Posterior cingulate gyrus (tissue), 11 donors: Measurements from ENCODE around the gene ACER1.
"Not testable (repeated sequence)": the region's sequence is repeated elsewhere in the genome, so short reads cannot be mapped to it uniquely, and the experiment has no call there.

Experiments
- DNase-seq, 10 donors: peaks; one replicate each; pipeline versions ENCODE4 v3.0.0 to v3.0.0-alpha.2; 2020 to 2021; ENCODE audit warnings: mixed read lengths in 3 of 10
- intact Hi-C: fragments of 100-400 bp; cut with DNase I; formaldehyde crosslinking; loops from one replicate; pipeline ENCODE4 v1.15.1; 2023

Gene ACER1

DNA sequence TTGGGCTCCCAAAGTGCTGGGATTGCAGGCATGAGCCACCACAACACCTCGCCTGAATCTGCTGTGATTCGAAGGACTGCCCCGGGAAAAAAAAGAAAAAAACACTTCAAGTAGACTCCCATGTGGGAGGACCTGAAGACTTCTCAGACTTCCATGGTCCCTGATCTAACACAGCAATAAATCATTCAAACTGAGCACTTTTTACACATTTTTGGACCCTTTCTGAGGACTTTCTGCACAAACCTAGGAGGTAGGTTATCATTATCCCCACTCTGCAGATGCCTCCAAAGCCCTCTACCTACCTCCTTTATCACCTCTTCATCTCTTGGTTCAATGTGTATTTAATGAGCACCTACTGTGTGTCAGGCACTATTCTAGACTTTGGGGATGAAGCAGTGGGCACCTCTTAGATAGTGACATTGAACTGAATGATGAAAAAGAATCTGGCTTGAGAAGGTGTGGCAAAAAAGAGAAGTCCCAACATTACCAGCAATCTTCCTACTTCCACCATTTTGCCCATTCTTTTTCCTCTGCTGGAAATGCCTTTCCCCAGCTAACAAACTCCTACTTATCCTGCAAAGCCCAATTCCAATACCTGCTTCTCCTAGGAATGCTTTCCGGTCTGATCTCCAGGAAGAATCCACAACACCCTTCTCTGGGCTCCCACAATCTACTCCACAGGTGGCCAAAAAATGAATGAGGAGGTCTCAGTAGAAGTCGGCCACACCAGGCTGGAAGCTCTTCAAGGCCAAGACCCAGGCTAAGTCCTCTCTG is 26.3 kb upstream of the ACER1 start:
- DNase-seq: peak in 1 of 10 donors; percentile 3
- intact Hi-C loops: loop anchor here (5.0 to 10.0 kb wide), 2 partner anchors 77 to 145 kb away; partner anchors contain the start of gene TUBB4A

DNA sequence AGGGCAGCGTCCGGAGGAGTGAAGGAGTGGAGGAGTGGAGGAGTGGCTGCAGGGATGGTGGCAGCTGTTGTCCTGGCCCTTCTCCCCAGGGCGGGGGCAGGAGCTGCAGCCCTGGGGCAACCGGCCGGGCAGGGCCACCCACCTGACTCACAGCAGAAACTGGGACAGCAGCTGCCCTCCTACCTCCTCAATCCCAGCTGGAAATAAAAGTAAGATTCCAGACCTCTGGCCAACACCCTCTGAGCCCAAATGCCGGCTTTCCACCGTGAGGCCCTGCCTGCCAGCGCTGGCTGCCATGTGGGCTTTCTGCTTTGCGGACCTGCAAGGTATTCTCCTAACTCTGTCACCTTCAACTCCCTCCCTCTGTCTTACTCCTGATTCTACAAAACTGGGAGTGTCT is 24.6 kb upstream of the ACER1 start:
- peak in 1 of 10 donors; percentile 67 for DNase-seq
- intact Hi-C loops: no loop called here

DNA sequence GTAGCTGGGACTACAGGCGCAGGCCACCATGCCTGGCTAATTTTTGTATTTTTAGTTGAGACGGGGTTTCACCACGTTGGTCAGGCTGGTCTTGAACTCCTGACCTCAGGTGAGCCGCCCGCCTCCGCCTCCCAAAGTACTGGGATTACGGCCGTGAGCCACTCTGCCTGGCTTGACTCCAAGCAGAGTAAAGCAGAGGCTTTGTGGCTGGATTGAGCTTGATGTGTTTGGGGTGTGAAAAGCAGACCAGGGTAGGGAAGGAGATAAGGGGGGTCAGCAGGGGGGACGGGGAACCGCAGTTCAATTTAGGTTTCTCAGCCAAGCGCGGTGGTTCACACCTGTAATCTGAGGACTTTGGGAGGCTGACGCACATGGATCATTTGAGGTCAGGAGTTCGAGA is 23.8 kb upstream of the ACER1 start:
- peak in 1 of 10 donors; percentile 49 for DNase-seq
- intact Hi-C loops: no loop called here

DNA sequence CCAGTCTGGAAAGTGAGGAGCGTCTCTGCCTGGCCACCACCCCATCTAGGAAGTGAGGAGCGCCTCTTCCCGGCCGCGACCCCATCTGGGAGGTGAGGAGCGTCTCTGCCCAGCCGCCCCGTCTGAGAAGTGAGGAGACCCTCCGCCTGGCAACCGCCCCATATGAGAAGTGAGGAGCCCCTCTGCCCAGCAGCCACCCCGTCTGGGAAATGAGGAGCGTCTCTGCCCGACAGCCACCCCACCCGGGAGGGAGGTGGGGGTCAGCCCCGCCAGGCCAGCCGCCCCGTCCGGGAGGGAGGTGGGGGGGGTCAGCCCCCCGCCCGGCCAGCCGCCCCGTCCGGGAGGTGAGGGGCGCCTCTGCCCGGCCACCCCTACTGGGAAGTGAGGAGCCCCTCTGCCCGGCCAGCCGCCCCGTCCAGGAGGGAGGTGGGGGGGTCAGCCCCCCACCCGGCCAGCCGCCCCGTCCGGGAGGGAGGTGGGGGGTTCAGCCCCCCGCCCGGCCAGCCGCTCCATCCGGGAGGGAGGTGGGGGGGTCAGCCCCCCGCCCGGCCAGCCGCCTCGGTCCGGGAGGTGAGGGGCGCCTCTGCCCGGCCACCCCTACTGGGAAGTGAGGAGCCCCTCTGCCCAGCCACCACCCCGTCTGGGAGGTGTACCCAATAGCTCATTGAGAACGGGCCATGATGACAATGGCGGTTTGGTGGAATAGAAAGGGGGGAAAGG is 22.1 kb upstream of the ACER1 start:
- intact Hi-C loops, DNase-seq: not testable (repeated sequence)

DNA sequence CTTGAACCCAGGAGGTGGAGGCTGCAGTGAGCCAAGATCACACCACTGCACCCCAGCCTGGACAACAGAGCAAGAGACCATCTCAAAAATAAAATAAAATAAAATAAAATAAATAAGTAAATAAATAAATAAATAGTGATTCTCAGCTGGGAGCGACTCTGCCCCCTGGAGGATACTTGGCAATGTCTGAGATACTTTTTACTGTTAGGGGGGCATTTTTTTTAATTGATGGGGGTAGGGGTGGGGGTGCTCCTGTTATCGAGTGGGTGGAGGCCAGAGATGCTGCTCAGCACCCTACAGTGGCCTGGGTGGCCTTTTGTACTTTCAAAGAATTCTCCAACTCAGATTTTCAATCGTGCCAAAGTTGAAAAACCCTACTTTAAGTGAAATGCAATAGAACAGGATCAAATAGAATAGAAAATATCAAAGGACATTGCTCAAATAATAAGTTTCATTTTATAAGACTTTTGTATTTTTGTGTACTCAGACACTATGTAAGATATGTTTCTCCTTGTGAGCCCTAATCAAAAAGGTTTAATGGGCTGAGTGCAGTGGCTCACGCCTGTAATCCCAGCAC is 20.8 kb upstream of the ACER1 start:
- DNase-seq: no peak
- intact Hi-C loops: loop anchor here (5.0 kb wide), 1 partner anchor 307 kb away; no protein-coding TSS in a partner anchor

DNA sequence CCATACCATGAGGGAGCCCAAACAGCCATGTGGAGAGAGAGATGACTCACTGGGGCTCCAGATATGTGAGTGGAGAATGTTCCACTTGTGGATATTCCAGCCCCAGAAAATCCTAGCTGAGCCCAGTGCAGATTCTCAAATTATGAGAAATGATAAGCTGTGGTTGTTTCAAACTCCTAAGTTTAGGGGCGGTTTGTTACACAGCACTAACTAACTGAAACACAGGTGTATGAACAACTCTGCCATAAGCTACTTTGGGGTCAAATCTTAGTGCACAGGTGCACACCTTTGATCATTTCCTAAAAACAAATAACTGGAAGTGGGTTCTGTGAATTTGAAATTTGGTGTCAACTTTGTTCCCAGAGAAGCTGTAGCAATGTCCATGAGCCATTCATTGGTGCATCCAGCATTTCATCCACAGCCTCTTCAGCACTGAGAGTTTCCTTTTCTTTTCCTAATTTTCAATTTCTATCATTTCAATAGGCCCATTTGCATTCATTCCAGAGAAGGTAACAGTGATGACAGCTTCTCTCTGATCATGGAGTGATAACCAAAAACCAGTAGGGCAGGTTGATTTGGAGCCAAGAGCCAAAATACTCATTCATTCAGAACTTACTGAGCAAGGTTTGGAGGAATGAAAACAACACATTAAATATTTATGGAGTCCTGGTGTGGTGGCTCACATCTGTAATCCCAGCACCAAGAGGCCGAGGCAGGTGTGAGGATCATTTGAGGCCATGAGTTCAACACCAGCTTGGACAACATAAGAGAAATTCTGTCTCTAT is 19.2 kb upstream of the ACER1 start:
- intact Hi-C loops: loop anchor here (5.0 kb wide), 1 partner anchor 305 kb away; no protein-coding TSS in a partner anchor

DNA sequence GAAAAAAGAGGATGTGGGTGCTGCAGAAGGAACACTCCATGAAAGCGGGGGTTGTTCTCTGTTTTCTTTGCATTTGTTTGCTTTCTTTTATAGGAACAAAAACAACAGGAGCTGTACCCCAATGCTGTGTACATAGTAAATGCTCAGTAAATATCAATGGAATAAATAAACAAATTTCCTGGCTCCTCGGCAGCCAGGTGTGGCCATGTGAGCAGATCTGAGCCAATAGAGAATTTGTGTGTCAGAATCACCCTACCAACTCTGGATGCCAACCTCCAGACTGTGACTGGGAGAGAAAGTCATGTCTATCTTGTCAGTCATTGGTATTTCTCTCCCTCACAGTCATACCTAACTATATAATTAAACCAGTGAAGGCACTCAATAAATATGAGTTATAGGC is 17.3 kb upstream of the ACER1 start:
- intact Hi-C loops: loop anchor here (5.0 kb wide), 1 partner anchor 303 kb away; no protein-coding TSS in a partner anchor
- DNase-seq: no peak

More for the DNA sequence above, 19.2 kb upstream of the ACER1 start:
- DNase-seq: peak in 1 of 10 donors; percentile 33

DNA sequence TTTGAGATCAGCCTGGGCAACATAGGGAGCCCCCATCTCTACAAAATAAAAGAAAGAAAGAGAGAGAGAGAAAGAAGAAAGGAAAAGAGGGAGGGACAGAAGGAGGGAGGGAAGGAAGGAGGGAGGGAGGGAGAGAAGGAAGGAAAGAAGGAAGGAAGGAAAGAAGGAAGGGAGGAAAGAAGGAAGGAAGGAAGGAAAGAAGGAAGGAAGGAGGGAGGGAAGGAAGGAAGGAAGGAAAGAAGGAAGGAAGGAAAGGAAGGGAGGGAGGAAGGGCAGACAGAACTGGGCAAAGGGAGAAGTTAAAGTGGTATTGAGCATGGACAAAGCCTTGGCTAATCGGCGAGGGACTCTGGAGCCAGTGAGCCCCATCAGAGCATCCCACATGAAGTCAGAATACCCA is 15.9 kb upstream of the ACER1 start:
- DNase-seq, intact Hi-C loops: not testable (repeated sequence)

DNA sequence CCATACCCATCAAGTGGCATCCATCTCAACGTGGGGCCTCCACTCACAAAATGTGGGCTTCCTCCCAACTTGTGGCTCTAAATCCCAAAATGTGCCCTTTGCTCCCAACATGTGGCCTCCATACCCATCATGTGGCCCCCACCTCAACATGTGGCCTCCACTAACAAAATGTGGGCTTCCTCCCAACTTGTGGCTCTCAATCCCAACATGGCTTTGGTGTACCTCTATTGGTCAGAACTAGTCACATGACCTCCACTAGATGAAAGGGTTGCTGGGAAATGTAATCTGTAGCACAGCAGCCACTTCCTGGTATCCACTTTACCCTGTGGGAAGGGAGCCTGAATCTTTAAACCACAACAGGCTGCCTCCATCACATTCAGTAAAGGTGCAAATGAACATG is 10.1 kb upstream of the ACER1 start:
- intact Hi-C loops: no loop called here

DNA sequence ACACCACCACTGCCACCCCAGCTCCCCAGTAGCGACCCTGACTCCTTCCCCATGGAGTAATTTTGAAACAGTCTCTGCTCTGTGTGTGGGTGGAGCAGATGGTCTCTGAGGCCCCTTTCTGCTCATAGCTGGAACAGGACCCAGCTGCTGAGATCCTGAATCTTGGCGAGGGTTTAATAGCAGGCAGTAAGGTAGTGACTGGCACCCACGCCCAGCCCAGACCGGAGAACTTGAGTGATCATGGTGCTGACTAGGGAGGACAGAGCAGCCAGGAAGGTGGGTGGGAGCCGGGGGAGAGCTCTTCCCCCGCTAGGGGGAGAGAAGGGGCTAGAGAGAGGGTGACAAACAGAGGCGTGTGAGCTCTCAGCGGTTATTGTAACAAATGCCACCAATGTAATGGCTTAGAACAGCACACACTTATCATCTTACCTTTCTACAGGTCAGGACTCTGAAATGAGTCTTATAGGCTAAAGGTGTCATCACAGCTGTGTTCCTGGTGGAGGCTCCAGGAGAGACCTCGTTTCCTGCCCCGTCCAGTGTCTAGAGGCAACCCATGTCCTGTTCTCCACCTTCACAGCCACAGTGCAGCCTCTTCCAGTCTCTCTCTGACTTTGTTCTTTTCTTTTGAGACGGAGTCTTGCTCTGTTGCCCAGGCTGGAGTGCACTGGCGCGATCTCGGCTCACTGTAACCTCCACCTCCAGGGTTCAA is 7.2 kb upstream of the ACER1 start:
- peak in 1 of 10 donors; percentile 55 for DNase-seq
- intact Hi-C loops: no loop called here

More for the DNA sequence above, 10.1 kb upstream of the ACER1 start:
- DNase-seq: no peak

DNA sequence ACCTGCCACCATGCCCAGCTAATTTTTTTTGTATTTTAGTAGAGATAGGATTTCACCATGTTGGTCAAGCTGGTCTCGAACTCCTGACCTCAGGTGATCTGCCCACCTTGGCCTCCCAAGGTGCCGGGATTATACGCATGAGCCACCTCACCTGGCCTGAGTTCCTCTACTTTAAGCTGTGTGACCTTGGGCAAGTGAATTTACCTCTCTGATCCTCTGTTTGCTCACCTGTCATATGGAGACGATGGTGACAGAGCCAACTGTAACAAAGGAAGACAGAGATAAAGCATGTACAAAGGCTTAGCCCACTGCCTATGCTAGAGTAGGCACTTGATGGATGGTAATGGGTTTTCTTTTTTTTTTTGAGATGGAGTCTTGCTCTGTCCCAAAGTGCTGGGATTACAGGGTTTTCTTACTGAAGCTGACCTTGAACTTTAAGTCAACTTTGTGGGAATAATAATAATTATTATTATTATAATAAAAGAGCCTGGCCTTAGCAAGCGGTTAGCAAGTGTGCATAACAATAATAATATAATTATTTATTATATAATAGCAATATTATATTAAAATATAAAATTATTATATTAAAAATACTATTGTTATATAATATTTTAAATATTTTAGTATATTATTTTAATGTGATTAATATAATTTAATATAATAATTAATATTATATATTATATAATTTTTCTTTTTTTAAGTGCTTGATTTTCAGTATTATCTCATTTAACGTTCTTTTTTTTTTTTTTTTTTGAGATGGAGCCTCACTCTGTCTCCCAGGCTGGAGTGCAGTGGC is 1.3 kb upstream of the ACER1 start:
- intact Hi-C loops: no loop called here
- DNase-seq: peak in 1 of 10 donors; percentile 8

DNA sequence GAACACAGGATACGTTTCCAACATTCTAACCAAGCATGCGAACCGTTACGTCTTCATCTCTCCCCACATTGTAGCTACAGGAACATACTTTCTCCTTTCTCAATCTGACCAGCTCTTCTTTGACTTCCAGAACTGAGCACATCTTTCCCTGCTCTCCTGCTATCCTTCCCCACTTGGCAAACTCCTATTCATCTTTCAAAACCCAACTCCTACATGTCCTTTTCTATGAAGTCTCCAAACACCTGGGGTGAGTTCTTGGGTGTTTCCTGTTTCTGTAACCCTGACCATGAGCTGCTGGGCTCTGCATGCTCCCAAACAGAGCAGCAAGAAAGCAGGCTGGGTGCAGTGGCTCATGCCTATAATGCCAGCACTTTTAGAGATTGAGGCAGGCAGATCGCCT is 6.6 kb downstream of the ACER1 start:
- intact Hi-C loops: no loop called here
- no peak for DNase-seq

DNA sequence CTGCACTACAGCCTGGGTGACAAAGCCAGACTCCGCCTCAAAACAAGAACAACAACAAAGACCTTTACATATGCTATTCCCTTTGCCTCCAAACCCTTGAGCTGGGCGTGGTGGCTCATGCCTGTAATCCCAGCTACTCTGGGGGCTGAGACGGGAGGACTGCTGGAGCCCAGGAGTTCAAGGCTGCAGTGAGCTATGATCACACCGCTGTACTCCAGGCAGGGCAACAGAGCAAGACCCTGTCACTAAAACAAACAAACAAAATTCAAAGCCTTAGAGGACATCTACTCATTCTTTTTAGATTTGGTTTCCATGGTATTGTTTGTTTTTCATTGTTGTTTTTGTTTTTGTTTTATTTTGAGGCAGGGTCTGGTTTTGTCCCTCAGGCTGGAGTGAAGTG is 7.8 kb downstream of the ACER1 start:
- intact Hi-C loops: no loop called here
- peak in 1 of 10 donors; percentile 39 for DNase-seq

DNA sequence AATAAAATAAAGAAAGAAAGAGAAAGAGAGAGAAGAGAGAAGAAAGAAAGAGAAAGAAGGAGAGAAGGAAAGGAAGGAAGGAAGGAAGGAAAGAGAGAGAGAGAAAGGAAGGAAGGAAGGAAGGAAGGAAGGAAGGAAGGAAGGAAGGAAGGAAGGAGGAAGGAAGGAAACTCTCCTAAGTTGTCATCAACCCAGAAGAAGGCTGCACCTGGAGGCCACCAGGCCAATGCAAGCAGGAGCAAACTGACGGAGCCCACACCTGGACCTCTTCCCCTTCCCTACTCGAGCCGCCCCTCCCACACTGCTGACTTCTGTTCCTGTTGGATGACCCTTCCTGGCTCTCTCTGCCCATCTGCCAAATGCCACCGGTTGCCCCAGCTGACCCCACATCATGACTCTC is 8.7 kb downstream of the ACER1 start:
- intact Hi-C loops: no loop called here
- peak in 1 of 10 donors; percentile 55 for DNase-seq

DNA sequence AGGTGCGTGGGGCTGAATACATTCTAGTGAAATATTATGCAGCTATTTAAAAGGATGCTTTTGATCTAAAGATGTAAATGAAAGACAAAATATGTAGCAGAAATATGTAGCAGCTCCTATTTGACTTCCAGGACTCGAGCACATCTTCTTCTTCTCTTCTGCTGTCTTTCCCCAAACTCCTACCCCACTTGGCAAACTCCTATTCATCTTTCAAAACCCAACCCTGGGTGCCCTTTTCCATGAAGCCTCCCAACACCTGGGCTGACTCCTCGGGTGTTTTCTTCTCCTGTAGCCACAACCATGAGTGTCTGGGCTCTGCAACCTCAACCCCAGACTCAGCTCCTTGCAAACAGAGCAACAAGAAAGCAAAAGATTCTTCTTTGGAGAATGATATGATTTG is 11.1 kb downstream of the ACER1 start:
- intact Hi-C loops: no loop called here
- DNase-seq: no peak

DNA sequence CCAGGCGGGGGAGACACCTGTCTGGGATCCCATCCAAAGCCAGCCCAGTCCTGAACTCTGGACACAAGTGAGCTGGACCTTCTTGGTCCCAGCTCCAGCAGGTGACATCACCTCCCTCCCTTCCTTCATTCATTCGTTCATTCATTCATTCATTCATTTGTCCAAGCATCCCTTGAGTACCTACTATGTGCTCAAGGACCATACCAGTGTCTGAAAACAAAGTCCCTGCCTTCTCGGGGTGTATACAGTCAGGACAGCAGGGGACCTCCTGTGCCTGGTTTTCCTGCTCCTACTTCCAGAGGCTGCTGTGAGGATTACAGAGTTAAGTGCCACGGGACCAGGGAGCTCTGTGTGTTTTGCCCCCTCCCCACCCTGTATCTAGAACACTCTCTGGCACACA is 14.0 kb downstream of the ACER1 start:
- intact Hi-C loops: no loop called here
- DNase-seq: peak in 1 of 10 donors; percentile 35

DNA sequence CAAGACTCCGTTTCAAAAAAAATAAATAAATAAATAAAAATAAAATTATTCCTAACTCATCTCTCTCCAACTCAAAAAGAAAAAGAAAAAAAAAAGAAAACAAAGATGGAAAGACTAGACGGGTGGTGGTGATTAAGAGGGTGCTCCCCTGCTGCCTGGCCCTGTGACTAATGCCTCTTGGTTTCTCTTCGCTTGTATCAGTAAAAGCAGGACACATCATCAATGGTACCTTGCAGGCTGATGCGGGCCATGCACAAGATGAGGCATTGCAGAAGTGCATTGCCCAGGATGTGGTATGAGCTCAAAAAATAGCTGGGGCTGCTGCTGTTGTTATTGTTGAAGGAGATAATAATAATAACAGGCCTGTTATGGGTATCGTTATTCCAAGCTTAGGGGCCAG is 14.6 kb downstream of the ACER1 start:
- DNase-seq: peak in 2 of 10 donors; percentile 4 to 10
- intact Hi-C loops: no loop called here

DNA sequence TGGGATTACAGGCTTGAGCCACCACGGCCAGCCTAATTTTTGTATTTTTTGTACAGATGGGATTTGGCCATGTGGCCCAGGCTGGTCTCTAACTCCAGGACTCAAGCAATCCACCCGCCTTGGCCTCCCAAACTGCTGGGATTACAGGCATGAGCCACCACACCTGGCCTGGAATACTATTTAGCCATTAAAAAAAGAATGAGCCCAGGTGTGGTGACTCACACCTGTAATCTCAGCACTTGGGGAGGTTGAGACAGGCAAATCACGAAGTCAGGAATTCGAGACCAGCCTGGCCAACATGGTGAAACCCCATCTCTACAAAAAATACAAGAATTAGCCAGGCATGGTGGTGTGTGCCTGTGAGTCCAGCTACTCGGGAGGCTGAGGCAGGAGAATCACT is 17.8 kb downstream of the ACER1 start:
- intact Hi-C loops: not testable (repeated sequence)
- peak in 2 of 10 donors; percentile 5 to 14 for DNase-seq

DNA sequence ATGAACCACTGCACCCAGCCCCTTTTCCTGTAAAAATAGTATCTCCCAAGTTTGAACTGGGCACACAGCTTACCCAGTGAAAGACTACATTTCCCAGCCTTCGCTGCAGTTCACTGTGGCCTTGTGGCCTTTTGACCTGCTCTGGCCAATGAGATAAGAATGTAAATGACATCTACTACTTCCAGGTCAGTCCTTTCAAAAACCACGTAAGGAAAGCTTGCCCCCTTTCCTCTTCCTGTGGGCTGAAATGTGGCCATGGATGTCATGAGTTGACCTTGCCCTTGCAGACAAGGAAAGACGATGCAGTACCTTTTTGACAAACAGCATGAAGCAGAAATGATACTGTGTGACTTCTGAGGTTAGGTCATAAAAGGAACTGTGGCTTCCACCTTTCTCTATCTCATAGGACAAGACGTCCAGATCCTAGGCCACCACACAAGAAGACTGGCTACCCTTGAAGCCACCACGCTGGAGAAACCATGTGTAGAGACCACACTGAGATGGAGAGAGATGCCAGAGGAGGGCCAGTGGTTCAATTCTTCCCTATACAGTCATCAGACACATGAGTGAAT is 19.9 kb downstream of the ACER1 start:
- intact Hi-C loops: no loop called here
- DNase-seq: peak in 2 of 10 donors; percentile 8 to 12
